Neuron (in vitro differentiated cells): ENCODE data around the gene IL17A.

Experiments used
- H2AFZ ChIP-seq: one replicate; pipeline ENCODE4 v1.6.1; 2013; ENCODE audit warnings: low read depth, mild to moderate bottlenecking, inconsistent platforms, low read length, moderate library complexity
- H3K27me3 ChIP-seq: one replicate; pipeline ENCODE4 v1.6.1; 2013; ENCODE audit warnings: low read length; ENCODE audit not compliant: insufficient read depth
- H3K36me3 ChIP-seq: one replicate; pipeline ENCODE4 v1.6.1; 2013; ENCODE audit warnings: low read length; ENCODE audit not compliant: insufficient read depth
- H3K4me1 ChIP-seq: one replicate; pipeline ENCODE4 v1.6.1; 2013; ENCODE audit warnings: low read length; ENCODE audit not compliant: insufficient read depth
- H3K4me3 ChIP-seq: 2 replicates; pipeline ENCODE4 v1.5.1; 2013; ENCODE audit warnings: mild to moderate bottlenecking, low read length, moderate library complexity
- H3K9me3 ChIP-seq: one replicate; pipeline ENCODE4 v1.6.1; 2013; ENCODE audit warnings: low read length

The IL17A gene

DNA sequence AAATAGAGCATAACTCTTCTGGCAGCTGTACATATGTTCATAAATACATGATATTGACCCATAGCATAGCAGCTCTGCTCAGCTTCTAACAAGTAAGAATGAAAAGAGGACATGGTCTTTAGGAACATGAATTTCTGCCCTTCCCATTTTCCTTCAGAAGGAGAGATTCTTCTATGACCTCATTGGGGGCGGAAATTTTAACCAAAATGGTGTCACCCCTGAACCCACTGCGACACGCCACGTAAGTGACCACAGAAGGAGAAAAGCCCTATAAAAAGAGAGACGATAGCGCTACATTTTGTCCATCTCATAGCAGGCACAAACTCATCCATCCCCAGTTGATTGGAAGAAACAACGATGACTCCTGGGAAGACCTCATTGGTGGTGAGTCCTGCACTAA, at the start of gene IL17A:
Gene IL17A (plus strand): TSS at position 301 of the 400 bp plus-strand sequence. CDS start 57 bp downstream, at position 358.
- no peaks in the 10 kb centered on the region for H3K9me3 ChIP-seq
- no peaks in the 10 kb centered on the region for H3K36me3 ChIP-seq
- no peaks in the 10 kb centered on the region for H3K27me3 ChIP-seq
- no peak within 1 kb of the TSS for H3K4me3 ChIP-seq
- H2AFZ ChIP-seq: no peak within 1 kb of the TSS
- H3K4me1 ChIP-seq: no peaks in the 10 kb centered on the region

GRCh38 chr6:52136934-52137467, 49.2 kb upstream of the IL17A start:
- no peaks in the 10 kb centered on the region for H3K4me1 ChIP-seq
- no peaks in the 10 kb centered on the region for H3K36me3 ChIP-seq
- H3K4me3 ChIP-seq: no peak overlapping the region
- H3K9me3 ChIP-seq: no peaks in the 10 kb centered on the region
- H2AFZ ChIP-seq: no peak overlapping the region
- peaks cover 26% of the 10 kb centered on the region for H3K27me3 ChIP-seq

- Histone ChIP-seq H3K27me3 (peaks cover 26% of the 10 kb centered on the region), H3K36me3 (no peaks in the 10 kb centered on the region), H3K9me3 (no peaks in the 10 kb centered on the region), H3K4me3 (no peak overlapping the region), H3K4me1 (no peaks in the 10 kb centered on the region), H2AFZ (no peak overlapping the region)
These were observed 47.9 kb upstream of the IL17A start for GRCh38 chr6:52138284-52138683.

DNA sequence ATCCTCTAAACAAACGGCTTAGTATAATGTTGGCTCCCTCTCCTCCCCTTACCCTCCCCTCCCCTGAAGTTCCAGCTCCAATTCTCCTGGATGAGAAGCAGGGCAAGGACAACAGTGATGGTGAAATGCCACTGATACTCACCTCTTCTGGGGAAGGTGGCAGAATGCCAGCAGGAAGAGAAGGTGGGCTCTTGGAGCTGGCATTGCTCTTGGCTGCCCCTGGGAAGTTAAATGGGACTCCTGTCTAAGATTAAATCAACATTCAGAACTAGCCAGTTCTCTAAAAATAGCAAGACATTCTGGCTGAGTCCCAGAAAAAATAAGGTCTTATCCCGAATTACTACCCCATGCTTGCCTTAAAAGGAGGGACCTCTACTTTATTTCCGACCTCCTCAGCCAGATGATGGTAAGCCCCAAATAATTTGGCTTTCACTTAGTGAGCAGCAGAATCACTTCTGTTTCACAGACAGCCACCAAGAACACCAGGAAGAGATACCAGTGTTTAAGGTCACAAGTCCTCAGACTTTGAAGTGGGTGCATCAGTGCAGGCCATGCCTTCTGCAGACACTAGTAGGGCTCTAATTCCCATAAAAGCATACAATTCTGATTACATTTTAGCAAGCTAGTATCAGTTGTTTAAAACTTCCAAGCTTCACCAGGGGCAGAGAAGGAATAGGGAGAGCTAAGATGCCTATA, 46.0 kb upstream of the IL17A start:
- H3K4me3 ChIP-seq: no peak overlapping the region
- peaks cover 24% of the 10 kb centered on the region for H3K27me3 ChIP-seq
- no peaks in the 10 kb centered on the region for H3K9me3 ChIP-seq
- H3K4me1 ChIP-seq: no peaks in the 10 kb centered on the region
- H2AFZ ChIP-seq: no peak overlapping the region
- H3K36me3 ChIP-seq: no peaks in the 10 kb centered on the region

- Histone ChIP-seq H3K4me3 (no peak overlapping the region), H3K9me3 (no peaks in the 10 kb centered on the region), H3K36me3 (no peaks in the 10 kb centered on the region), H3K27me3 (peaks cover 19% of the 10 kb centered on the region), H3K4me1 (no peaks in the 10 kb centered on the region), H2AFZ (no peak overlapping the region)
These were observed 44.6 kb upstream of the IL17A start for GRCh38 chr6:52141596-52141995.

DNA sequence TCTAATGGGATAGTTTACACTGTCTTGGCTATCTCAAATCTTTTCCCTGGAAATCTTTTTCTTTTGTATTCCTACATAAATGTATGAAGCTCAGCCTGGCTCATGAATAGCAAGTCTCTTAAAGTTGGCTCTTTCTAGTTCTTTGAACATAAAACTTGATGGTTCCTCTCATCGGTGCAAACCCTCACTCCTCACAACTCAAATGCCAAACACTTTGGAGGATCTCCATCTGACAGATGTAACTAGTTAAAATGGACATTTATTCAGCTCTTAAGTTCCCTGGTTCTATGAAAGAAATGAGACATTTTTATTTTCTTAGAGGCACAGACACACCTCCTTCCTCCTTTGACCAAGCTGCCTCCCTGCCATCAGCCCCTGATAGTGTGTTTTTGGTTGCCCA, 43.6 kb upstream of the IL17A start:
- no peak overlapping the region for H2AFZ ChIP-seq
- H3K9me3 ChIP-seq: no peaks in the 10 kb centered on the region
- H3K36me3 ChIP-seq: no peaks in the 10 kb centered on the region
- no peak overlapping the region for H3K4me3 ChIP-seq
- H3K27me3 ChIP-seq: peaks cover 13% of the 10 kb centered on the region
- H3K4me1 ChIP-seq: no peaks in the 10 kb centered on the region

DNA sequence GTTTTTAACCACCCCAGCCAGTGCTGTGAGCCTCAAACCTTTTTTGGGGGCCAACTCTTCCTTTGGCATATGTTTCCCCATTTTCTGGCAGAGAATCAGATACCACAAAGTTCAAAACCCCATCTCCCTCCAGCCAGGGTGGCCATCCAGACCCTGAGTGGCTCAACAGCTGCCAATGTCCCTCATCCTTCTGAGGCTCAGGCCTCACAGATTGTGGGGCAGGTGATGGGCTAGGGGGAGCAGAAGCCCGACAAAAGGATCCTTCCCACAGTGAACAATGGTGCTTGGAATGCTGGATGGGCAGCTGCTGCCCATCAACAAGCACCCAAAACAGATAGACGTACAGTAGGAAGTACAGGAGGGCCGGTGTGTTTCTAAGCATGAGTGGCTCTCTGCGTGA, 42.6 kb upstream of the IL17A start:
- no peak overlapping the region for H2AFZ ChIP-seq
- peaks cover 8% of the 10 kb centered on the region for H3K27me3 ChIP-seq
- H3K4me3 ChIP-seq: no peak overlapping the region
- H3K36me3 ChIP-seq: no peaks in the 10 kb centered on the region
- no peaks in the 10 kb centered on the region for H3K4me1 ChIP-seq
- no peaks in the 10 kb centered on the region for H3K9me3 ChIP-seq

DNA sequence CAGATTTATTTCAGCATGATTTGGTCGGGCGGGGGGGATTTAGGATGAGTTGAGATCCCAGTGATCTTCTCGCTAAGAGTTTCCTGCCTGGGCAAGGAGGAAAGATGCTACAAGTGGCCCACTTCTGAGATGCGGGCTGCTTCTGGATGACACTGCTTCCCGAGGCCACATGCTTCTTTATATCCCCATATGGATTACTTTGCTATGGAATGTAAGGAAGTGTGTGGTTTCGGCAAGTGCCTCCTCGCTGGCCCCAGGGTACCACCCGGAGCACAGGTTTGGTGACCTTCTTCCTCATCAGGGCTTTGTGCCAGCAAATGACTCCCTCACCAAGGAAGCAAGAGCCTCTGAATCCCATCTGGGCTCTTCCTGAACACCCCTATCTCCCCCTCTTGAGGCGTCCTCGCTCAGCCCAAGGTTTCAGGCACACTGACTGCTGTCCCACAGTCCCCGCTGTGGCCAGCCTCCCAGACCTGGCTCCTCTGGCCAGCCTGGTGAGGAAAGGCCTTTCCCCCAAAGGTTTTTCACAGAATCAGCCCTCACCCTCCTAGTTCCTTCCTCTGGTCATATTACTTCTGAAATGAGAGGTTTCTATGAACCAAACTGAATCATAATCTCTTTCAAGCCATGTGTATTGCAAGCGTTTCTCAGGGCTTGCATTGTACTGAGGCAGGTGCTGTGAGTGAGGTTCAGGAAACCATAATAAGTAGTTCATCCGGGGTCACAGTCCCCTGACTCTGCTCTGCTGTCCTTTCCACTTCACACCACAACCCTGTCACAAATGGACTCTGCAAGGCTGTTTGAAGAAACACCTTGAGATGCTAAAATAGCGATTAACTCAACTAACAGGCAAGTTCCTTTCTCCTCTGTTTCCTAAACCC, 41.7 kb upstream of the IL17A start:
- H3K9me3 ChIP-seq: no peaks in the 10 kb centered on the region
- H2AFZ ChIP-seq: no peak overlapping the region
- H3K27me3 ChIP-seq: peaks cover 3% of the 10 kb centered on the region
- H3K4me3 ChIP-seq: no peak overlapping the region
- H3K36me3 ChIP-seq: no peaks in the 10 kb centered on the region
- no peaks in the 10 kb centered on the region for H3K4me1 ChIP-seq

GRCh38 chr6:52146851-52147445, 39.2 kb upstream of the IL17A start:
- H3K4me3 ChIP-seq: no peak overlapping the region
- H3K36me3 ChIP-seq: no peaks in the 10 kb centered on the region
- no peaks in the 10 kb centered on the region for H3K4me1 ChIP-seq
- peaks cover 2% of the 10 kb centered on the region for H3K27me3 ChIP-seq
- no peak overlapping the region for H2AFZ ChIP-seq
- H3K9me3 ChIP-seq: no peaks in the 10 kb centered on the region

- Histone ChIP-seq H3K9me3 (no peaks in the 10 kb centered on the region), H3K4me1 (no peaks in the 10 kb centered on the region), H3K27me3 (peaks cover 2% of the 10 kb centered on the region), H2AFZ (no peak overlapping the region), H3K36me3 (no peaks in the 10 kb centered on the region), H3K4me3 (no peak overlapping the region)
These were observed 37.1 kb upstream of the IL17A start for GRCh38 chr6:52149076-52149475.

- Histone ChIP-seq H3K4me3 (no peak overlapping the region), H2AFZ (no peak overlapping the region), H3K27me3 (peaks cover 2% of the 10 kb centered on the region), H3K9me3 (no peaks in the 10 kb centered on the region), H3K36me3 (no peaks in the 10 kb centered on the region), H3K4me1 (no peaks in the 10 kb centered on the region)
These were observed 36.2 kb upstream of the IL17A start for GRCh38 chr6:52149949-52150348.

GRCh38 chr6:52152070-52152423, 34.1 kb upstream of the IL17A start:
- Histone ChIP-seq H3K36me3 (no peaks in the 10 kb centered on the region), H2AFZ (no peak overlapping the region), H3K4me3 (no peak overlapping the region), H3K4me1 (no peaks in the 10 kb centered on the region), H3K27me3 (peaks cover 2% of the 10 kb centered on the region), H3K9me3 (no peaks in the 10 kb centered on the region)

- Histone ChIP-seq H3K4me1 (no peaks in the 10 kb centered on the region), H3K27me3 (peaks cover 2% of the 10 kb centered on the region), H3K4me3 (no peak overlapping the region), H2AFZ (no peak overlapping the region), H3K9me3 (no peaks in the 10 kb centered on the region), H3K36me3 (no peaks in the 10 kb centered on the region)
These were observed 33.4 kb upstream of the IL17A start for GRCh38 chr6:52152711-52153160.
